ENCODE data around the gene MEIS3. TPM values are rescaled to one million over a fixed set of nuclear protein-coding genes. Genes with fewer than 3 reads are reported as not detected.

MEIS3 gene
- total and polyA plus RNA-seq, 7 donors: 0.92 to 19.4 (median 11.8) TPM

GRCh38 chr19:47374876-47375693 lies 44.2 kb downstream of the MEIS3 start:
- H3K36me3 ChIP-seq: peaks cover 32 to 93% (median 59%) of the 10 kb centered on the region in 4 donors
- DNase-seq: no peak
- WGBS, 2 donors: 95 to 96% methylated on average over 30 of the region's 30 CpGs
- no peaks in the 10 kb centered on the region for H3K27me3 ChIP-seq
- no peaks in the 10 kb centered on the region for H3K9me3 ChIP-seq
- TF ChIP-seq POLR2A (IDR thresholded peaks at IDR 0.05) (no peak), POLR2AphosphoS5 (IDR thresholded peaks at IDR 0.05) (no peak), CTCF (IDR thresholded peaks at IDR 0.05) (no peak), EP300 (IDR thresholded peaks at IDR 0.05) (no peak)
- no peak overlapping the region for H3K4me3 ChIP-seq
- H3K4me1 ChIP-seq: peaks cover 0 to 15% (median 2%) of the 10 kb centered on the region in 4 donors
- intact Hi-C loops (cut with DNase I): no loop called here
- no peak overlapping the region for H3K27ac ChIP-seq

GRCh38 chr19:47373246-47374240 lies 45.8 kb downstream of the MEIS3 start:
- Histone ChIP-seq H3K4me3 (no peak overlapping the region), H3K27me3 (no peaks in the 10 kb centered on the region), H3K4me1 (peaks cover 0 to 15% (median 2%) of the 10 kb centered on the region in 4 donors), H3K27ac (no peak overlapping the region), H3K9me3 (no peaks in the 10 kb centered on the region), H3K36me3 (peaks cover 35 to 98% (median 61%) of the 10 kb centered on the region in 4 donors)
- intact Hi-C loops (cut with DNase I): no loop called here
- no peak for TF ChIP-seq POLR2A (IDR thresholded peaks at IDR 0.05)
- no peak for TF ChIP-seq POLR2AphosphoS5 (IDR thresholded peaks at IDR 0.05)
- no peak for TF ChIP-seq EP300 (IDR thresholded peaks at IDR 0.05)
- TF ChIP-seq CTCF (IDR thresholded peaks at IDR 0.05): no peak
- 86 to 91% methylated on average over 33 of the region's 33 CpGs for WGBS, 2 donors
- no peak for DNase-seq

- no peak for TF ChIP-seq POLR2A (IDR thresholded peaks at IDR 0.05)
- Histone ChIP-seq H3K9me3 (no peaks in the 10 kb centered on the region), H3K36me3 (peaks cover 35 to 94% (median 61%) of the 10 kb centered on the region in 4 donors), H3K4me3 (no peak overlapping the region), H3K27ac (no peak overlapping the region), H3K4me1 (peaks cover 0 to 11% (median 2%) of the 10 kb centered on the region in 4 donors), H3K27me3 (no peaks in the 10 kb centered on the region)
- 95 to 98% methylated on average over 22 of the region's 22 CpGs for WGBS, 2 donors
- intact Hi-C loops (cut with DNase I): no loop called here
- no peak for DNase-seq
Measured at GRCh38 chr19:47372603-47373002, 46.7 kb downstream of the MEIS3 start.

GRCh38 chr19:47371261-47371660 lies 48.1 kb downstream of the MEIS3 start:
- 90 to 91% methylated on average over 9 of the region's 9 CpGs for WGBS, 2 donors
- Histone ChIP-seq H3K4me3 (no peak overlapping the region), H3K27ac (no peak overlapping the region), H3K9me3 (no peaks in the 10 kb centered on the region), H3K36me3 (peaks cover 35 to 94% (median 53%) of the 10 kb centered on the region in 4 donors), H3K27me3 (no peaks in the 10 kb centered on the region), H3K4me1 (no peaks in the 10 kb centered on the region)
- intact Hi-C loops (cut with DNase I): no loop called here
- TF ChIP-seq POLR2AphosphoS5 (IDR thresholded peaks at IDR 0.05) (no peak), CTCF (IDR thresholded peaks at IDR 0.05) (no peak), EP300 (IDR thresholded peaks at IDR 0.05) (no peak)
- no peak for DNase-seq
